GM23338 (cell line): ENCODE results near the gene PIAS1. TPM values are rescaled to one million over a fixed set of nuclear protein-coding genes. Genes with fewer than 3 reads are reported as not detected.
"Not testable (repeated sequence)": the region's sequence is repeated elsewhere in the genome, so short reads cannot be mapped to it uniquely, and the experiment has no call there.

Source experiments
- ATAC-seq: fragments of 200-7000 bp; cut with Tn5 transposase; 3 replicates; pipeline ENCODE4 v1.9.1; 2020
- DNase-seq: peaks from one replicate; pipeline ENCODE4 v3.0.0-alpha.2; 2015; ENCODE audit warnings: low spot score
- H2AFZ ChIP-seq: fragments of 200-600 bp; sonication (generic); 2 replicates; pipeline ENCODE4 v1.8.0; 2016; ENCODE audit warnings: antibody characterized with exemption, mild to moderate bottlenecking, moderate library complexity
- H3F3A ChIP-seq: fragments of 200-600 bp; sonication (generic); replicated peaks from 2 replicates; pipeline ENCODE4 v1.8.0; 2017; ENCODE audit warnings: antibody characterized with exemption, mixed run types, low read depth
- H3K27ac ChIP-seq: fragments of 200-600 bp; sonication (generic); 2 replicates; pipeline ENCODE4 v1.6.1; 2016; ENCODE audit warnings: low read depth
- H3K27me3 ChIP-seq: fragments of 200-600 bp; sonication (generic); 2 replicates; pipeline ENCODE4 v1.8.0; 2016; ENCODE audit warnings: mild to moderate bottlenecking, mixed run types, moderate library complexity; ENCODE audit not compliant: insufficient read depth
- H3K36me3 ChIP-seq: fragments of 200-600 bp; sonication (generic); 2 replicates; pipeline ENCODE4 v1.8.0; 2016; ENCODE audit warnings: mild to moderate bottlenecking; ENCODE audit not compliant: insufficient read depth
- H3K4me1 ChIP-seq: fragments of 200-600 bp; sonication (generic); 2 replicates; pipeline ENCODE4 v1.8.0; 2016; ENCODE audit warnings: mild to moderate bottlenecking, moderate library complexity; ENCODE audit not compliant: insufficient read depth
- H3K4me2 ChIP-seq: fragments of 200-600 bp; sonication (generic); 2 replicates; pipeline ENCODE4 v1.7.1; 2017; ENCODE audit warnings: mixed run types
- H3K4me3 ChIP-seq: fragments of 200-600 bp; sonication (generic); 2 replicates; pipeline ENCODE4 v1.6.1; 2016; ENCODE audit warnings: mixed run types
- H3K79me2 ChIP-seq: fragments of 200-600 bp; sonication (generic); replicated peaks from 2 replicates; pipeline ENCODE4 v1.8.0; 2017; ENCODE audit warnings: mild to moderate bottlenecking; ENCODE audit not compliant: insufficient read depth
- H3K9me2 ChIP-seq: fragments of 200-600 bp; sonication (generic); 2 replicates; pipeline ENCODE4 v1.8.0; 2017; ENCODE audit not compliant: insufficient read depth
- H4K20me1 ChIP-seq: fragments of 200-600 bp; sonication (generic); replicated peaks from 2 replicates; pipeline ENCODE4 v1.8.0; 2017; ENCODE audit warnings: mild to moderate bottlenecking; ENCODE audit not compliant: insufficient read depth
- H3K27ac Mint-ChIP-seq: 2 replicates; pipeline ENCODE4 v1.8.0; 2020; ENCODE audit warnings: inconsistent platforms, mild to moderate bottlenecking, moderate library complexity, mixed read lengths
- H3K27me3 Mint-ChIP-seq: 3 replicates; pipeline ENCODE4 v1.8.0; 2022; ENCODE audit warnings: low read depth, mild to moderate bottlenecking, moderate library complexity, mixed read lengths, inconsistent platforms; ENCODE audit not compliant: insufficient read depth, poor library complexity
- H3K36me3 Mint-ChIP-seq: 3 replicates; pipeline ENCODE4 v1.8.0; 2021; ENCODE audit warnings: low read depth, mild to moderate bottlenecking, inconsistent platforms, moderate library complexity, mixed read lengths
- H3K4me1 Mint-ChIP-seq: 3 replicates; pipeline ENCODE4 v1.8.0; 2020; ENCODE audit warnings: mild to moderate bottlenecking, inconsistent platforms, mixed read lengths
- H3K4me3 Mint-ChIP-seq: 3 replicates; pipeline ENCODE4 v1.8.0; 2021; ENCODE audit warnings: moderate library complexity, mild to moderate bottlenecking, inconsistent platforms, mixed read lengths
- H3K9me3 Mint-ChIP-seq: 3 replicates; pipeline ENCODE4 v1.8.0; 2020; ENCODE audit warnings: moderate library complexity, mild to moderate bottlenecking, inconsistent platforms, mixed read lengths
- EZH2 ChIP-seq: fragments of 200-600 bp; sonication (generic); IDR thresholded peaks from one replicate; pipeline ENCODE4 v1.8.0; 2017; ENCODE audit warnings: antibody characterized with exemption, mild to moderate bottlenecking, low read depth; ENCODE audit not compliant: unreplicated experiment
- POLR2AphosphoS5 ChIP-seq: IDR thresholded peaks from 2 replicates; pipeline ENCODE4 v1.6.1; 2016; ENCODE audit warnings: antibody characterized with exemption, low read depth
- ZNF331 ChIP-seq: fragments of 250-450 bp; sonication (Bioruptor Pico); IDR thresholded peaks from 2 replicates; pipeline ENCODE4 v1.5.0; 2020; ENCODE audit warnings: low read depth, mild to moderate bottlenecking, moderate library complexity
- ZNF462 ChIP-seq: fragments of 250-450 bp; sonication (Bioruptor Pico); IDR thresholded peaks from 2 replicates; pipeline ENCODE4 v1.5.0; 2020; ENCODE audit warnings: mild to moderate bottlenecking, moderate library complexity
- polyA plus RNA-seq: library from polyadenylated mRNA; unstranded; fragments of >200 nt; fragmentation: Nextera tagmentation; extraction: Ambion mirVana; gene quantifications from 2 replicates; pipeline ENCODE4 v1.2.1, GENCODE V29; 2016
- total RNA-seq: library from RNA; depleted of rRNA; stranded (reverse); fragments of >200 nt; shearing (Covaris generic); gene quantifications from 2 replicates; pipeline ENCODE4 v1.2.3, GENCODE V29; 2014
- TF ChIP-seq, protein P1 (sequence below): IDR thresholded peaks from one replicate; pipeline ENCODE4 v1.6.1; 2018; ENCODE audit warnings: antibody characterized with exemption; ENCODE audit not compliant: unreplicated experiment

PIAS1 gene
- total and polyA plus RNA-seq, 2 experiments from 2014 or later = 30.7 to 32.1 TPM

DNA sequence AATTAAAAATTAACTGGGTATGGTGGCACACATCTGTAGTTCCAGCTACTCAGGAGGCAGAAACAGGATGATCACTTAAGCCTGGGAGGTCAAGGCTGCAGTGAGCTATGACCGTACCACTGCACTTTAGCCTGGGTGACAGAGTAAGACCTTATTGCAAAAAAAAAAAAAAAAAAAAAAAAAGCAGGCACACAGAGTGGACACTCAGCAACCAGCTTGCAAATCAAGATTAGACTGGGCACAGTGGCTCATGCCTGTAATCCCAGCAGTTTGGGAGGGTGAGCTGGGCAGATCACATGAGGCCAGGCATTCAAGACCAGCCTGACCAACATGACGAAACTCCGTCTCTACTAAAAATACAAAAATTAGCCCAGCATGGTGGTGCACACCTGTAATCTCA lies 170.0 kb downstream of the PIAS1 start (continued):
- TF ChIP-seq ZNF462 (CRISPR knock-in tag) (no peak), EZH2 (no peak)
- TF ChIP-seq, protein P1, sequence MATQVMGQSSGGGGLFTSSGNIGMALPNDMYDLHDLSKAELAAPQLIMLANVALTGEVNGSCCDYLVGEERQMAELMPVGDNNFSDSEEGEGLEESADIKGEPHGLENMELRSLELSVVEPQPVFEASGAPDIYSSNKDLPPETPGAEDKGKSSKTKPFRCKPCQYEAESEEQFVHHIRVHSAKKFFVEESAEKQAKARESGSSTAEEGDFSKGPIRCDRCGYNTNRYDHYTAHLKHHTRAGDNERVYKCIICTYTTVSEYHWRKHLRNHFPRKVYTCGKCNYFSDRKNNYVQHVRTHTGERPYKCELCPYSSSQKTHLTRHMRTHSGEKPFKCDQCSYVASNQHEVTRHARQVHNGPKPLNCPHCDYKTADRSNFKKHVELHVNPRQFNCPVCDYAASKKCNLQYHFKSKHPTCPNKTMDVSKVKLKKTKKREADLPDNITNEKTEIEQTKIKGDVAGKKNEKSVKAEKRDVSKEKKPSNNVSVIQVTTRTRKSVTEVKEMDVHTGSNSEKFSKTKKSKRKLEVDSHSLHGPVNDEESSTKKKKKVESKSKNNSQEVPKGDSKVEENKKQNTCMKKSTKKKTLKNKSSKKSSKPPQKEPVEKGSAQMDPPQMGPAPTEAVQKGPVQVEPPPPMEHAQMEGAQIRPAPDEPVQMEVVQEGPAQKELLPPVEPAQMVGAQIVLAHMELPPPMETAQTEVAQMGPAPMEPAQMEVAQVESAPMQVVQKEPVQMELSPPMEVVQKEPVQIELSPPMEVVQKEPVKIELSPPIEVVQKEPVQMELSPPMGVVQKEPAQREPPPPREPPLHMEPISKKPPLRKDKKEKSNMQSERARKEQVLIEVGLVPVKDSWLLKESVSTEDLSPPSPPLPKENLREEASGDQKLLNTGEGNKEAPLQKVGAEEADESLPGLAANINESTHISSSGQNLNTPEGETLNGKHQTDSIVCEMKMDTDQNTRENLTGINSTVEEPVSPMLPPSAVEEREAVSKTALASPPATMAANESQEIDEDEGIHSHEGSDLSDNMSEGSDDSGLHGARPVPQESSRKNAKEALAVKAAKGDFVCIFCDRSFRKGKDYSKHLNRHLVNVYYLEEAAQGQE = no peak

DNA sequence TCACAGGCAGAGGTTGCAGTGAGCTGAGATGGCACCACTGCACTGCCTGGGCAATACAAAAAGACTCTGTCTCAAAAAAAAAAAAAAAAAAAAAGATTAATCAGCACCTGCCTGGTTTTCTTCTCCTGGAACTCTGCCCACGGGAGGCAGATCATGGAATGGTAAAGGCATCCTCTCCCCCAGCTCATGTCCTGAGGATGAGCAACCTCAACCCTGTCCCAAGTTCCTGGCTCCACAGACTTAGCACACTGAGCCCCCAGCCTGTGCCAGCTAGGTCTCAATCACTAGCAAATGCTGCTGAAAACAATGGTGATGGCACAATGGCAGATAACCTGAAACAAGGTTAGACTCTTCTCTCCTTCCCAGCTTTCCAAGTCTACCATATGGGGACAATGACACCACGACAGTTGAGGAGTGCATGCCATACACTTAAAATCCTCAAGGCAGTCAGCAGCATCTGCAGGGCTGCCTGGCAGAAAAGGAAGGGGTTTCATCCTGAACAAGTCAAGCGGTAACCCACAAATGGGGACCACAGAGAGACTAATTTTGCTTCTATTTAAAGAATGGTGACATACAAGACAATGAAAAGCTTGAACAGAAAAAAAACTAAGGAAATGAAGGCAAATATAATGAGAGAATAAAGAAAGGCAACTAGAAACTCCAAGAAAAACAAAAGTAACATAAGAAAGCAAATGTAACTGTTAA lies 170.6 kb downstream of the PIAS1 start:
- H3K4me1 ChIP-seq = peaks cover 17% of the 10 kb centered on the region; the same call in 1 of the 2 replicates
- Mint-ChIP-seq H3K4me3 (no peak overlapping the region), H3K36me3 (peaks cover 49% of the 10 kb centered on the region), H3K27me3 (peaks cover 5% of the 10 kb centered on the region), H3K4me1 (peaks cover 23% of the 10 kb centered on the region), H3K9me3 (peaks cover 27% of the 10 kb centered on the region), H3K27ac (no peak overlapping the region)
- no peak overlapping the region for H3K27ac ChIP-seq
- H3K79me2 ChIP-seq = peaks cover 77% of the 10 kb centered on the region
- H3K9me2 ChIP-seq = no peaks in the 10 kb centered on the region
- TF ChIP-seq POLR2AphosphoS5 = no peak
- no peak for TF ChIP-seq ZNF331 (CRISPR knock-in tag)
- DNase-seq (no peak), ATAC-seq (no peak)
- H3K4me2 ChIP-seq = no peak overlapping the region
- H3K27me3 ChIP-seq = no peaks in the 10 kb centered on the region
- H2AFZ ChIP-seq = no peak overlapping the region
- peaks cover 34% of the 10 kb centered on the region for H4K20me1 ChIP-seq
- peaks cover 9% of the 10 kb centered on the region; the same call in 1 of the 2 replicates for H3F3A ChIP-seq
- H3K4me3 ChIP-seq = no peak overlapping the region
- H3K36me3 ChIP-seq = no peaks in the 10 kb centered on the region; the same call in 1 of the 2 replicates

- peaks cover 28% of the 10 kb centered on the region for H3K4me1 Mint-ChIP-seq
- H3K27ac Mint-ChIP-seq, H3K27me3 Mint-ChIP-seq, H2AFZ ChIP-seq, H3K27me3 ChIP-seq, H3K4me3 ChIP-seq, H3K9me2 ChIP-seq, DNase-seq, H3K4me3 Mint-ChIP-seq, H3K27ac ChIP-seq, H3K4me2 ChIP-seq, H3K36me3 ChIP-seq, ATAC-seq, H3F3A ChIP-seq: not testable (repeated sequence)
- Histone ChIP-seq H3K4me1 (peaks cover 17% of the 10 kb centered on the region; the same call in 1 of the 2 replicates), H3K79me2 (peaks cover 69% of the 10 kb centered on the region), H4K20me1 (peaks cover 34% of the 10 kb centered on the region)
- peaks cover 27% of the 10 kb centered on the region for H3K9me3 Mint-ChIP-seq
- H3K36me3 Mint-ChIP-seq = peaks cover 42% of the 10 kb centered on the region
These were observed 171.3 kb downstream of the PIAS1 start for GRCh38 chr15:68225442-68225841.
